ENCODE data around the gene LGI1. TPM values are rescaled to one million over a fixed set of nuclear protein-coding genes. Genes with fewer than 3 reads are reported as not detected.
A peak's percentile ranks its signal among the peaks of the same experiment; 100 is the strongest.

Gene LGI1
- total RNA-seq, 1 experiment from 2014 or later, result 0.12 TPM

- no peak for DNase-seq (ENCODE audit: low read depth)
Observed at GRCh38 chr10:93755443-93756116, 2.2 kb upstream of the LGI1 start.

DNA sequence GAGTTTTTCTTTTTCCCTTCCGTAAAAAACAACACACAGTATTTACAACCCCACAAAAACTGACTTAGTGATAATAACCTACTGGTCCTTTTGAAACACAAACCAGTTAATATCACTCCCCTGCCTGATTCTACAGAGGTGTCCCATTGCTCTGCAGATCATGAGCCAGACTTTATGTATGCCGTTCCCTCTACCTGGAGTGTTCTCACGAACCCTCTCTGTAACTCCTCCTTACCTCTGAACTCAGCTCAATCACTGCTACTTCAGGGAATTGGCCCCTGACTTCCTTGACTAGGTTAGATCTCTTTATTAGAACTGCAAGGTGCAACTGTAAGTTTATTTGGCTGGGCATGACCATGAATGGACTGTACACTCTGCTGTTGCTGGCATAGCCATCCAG lies 1.6 kb upstream of the LGI1 start:
- DNase-seq (ENCODE audit: low read depth), result no peak

DNA sequence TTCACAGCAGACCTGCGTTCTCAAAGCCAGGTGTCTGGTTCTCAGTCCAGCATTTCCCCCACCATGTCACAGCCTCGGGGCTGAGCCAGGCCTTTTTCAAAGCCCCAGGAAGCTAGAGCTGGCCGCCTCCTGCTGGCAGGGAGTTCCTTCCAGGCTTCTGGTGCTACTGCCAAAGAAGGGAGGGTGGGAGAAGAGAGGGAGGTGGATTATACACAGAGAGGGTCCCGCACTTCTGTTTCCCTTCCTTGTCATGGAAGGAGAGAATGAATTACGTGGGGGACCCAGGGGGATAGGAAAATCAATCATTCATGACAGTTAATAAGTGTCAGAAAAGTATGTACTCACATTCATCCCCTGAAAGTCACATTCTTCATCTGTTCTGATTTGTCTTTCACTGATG lies 600 bp upstream of the LGI1 start:
- DNase-seq (ENCODE audit: low read depth), result no peak

GRCh38 chr10:93758508-93758885 lies 761 bp downstream of the LGI1 start:
- no peak for DNase-seq (ENCODE audit: low read depth)

DNA sequence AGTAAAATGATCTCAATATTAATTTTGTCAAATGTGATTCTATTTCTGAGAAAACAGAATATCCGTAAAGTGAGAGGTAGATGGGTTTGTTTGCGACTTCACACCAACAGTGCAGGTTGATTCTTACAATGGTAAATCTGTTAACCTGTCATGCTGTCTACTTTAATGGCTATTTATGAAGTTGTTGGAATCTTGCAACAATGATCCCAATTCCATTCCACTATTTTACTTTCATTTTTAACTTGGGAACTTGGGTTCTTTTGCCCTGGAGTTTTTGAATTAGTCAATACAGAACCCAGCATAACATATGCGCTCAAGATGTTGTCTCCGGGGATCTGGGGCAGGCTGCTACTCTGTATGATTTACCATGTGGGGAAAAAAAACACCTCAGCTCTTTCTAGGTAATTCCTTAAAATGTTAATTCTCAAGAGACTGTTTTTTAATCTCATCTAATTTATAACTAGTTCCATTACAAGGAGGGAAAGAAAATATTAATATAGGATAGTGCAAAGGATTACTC lies 1.2 kb downstream of the LGI1 start:
- DNase-seq (ENCODE audit: low read depth), result no peak

- DNase-seq (ENCODE audit: low read depth), result no peak
Observed at GRCh38 chr10:93760490-93760889, 2.8 kb downstream of the LGI1 start.

- no peak for DNase-seq (ENCODE audit: low read depth)
Observed at GRCh38 chr10:93762979-93763391, 5.2 kb downstream of the LGI1 start.

DNA sequence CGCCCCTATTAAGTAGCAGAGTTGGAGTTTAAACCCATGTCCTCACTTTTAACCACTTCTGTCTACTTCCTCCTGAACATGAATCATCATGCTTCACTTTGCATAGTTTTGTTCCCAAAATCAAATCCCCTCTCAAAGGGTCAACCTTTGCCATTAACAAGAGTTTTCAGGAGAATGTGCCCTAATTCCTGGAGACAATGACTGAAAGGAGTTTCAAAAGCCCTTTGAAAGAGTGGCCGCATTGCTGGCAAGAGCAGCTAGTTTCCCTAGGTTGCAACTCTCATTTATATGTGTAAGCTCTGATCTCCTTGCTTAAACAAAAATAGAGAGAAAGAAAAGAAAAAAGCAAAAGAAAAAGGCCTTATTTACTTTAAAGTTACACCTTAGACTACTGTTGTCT lies 9.2 kb downstream of the LGI1 start:
- DNase-seq (ENCODE audit: low read depth), result no peak

GRCh38 chr10:93767724-93768399 lies 10.1 kb downstream of the LGI1 start:
- DNase-seq (ENCODE audit: low read depth), result no peak

- DNase-seq (ENCODE audit: low read depth), result no peak
Observed at GRCh38 chr10:93768892-93769291, 11.2 kb downstream of the LGI1 start.

DNA sequence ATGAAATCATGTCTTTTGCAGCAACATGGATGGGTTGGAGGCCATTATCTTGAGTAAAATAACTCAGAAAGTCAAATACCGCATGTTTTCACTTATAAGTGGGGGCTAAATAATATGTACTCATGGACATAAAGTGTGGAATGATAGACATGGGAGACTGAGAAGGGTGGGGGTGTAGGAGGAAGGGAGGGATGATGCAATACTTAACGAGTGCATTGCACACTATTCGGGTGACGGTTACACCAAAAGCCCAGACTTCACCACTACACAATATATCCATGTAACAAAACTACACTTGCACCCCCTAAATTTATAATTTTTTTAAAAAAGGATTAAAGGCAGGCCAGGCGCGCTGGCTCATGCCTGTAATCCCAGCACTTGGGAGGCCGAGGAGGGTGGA lies 13.6 kb downstream of the LGI1 start:
- no peak for DNase-seq (ENCODE audit: low read depth)

DNA sequence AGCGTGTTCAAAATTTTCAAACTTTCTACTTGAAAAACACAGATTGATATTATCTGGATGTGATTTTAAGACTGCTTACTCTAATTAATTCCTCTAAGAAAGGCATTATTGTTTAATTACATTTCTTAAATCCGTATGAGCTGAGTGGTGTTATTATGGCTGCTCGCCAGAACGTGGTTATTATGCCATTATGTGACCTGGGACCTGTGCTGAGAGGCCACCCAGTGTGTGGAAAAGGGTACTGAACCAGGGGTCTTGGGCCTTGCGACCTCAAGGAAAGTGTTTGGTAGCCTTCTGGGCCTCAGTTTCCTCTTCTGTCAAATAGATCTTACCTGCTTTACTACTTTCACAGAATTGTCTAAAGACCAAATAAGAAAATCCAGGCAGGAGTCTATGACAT lies 15.4 kb downstream of the LGI1 start:
- DNase-seq (ENCODE audit: low read depth), result no peak

DNA sequence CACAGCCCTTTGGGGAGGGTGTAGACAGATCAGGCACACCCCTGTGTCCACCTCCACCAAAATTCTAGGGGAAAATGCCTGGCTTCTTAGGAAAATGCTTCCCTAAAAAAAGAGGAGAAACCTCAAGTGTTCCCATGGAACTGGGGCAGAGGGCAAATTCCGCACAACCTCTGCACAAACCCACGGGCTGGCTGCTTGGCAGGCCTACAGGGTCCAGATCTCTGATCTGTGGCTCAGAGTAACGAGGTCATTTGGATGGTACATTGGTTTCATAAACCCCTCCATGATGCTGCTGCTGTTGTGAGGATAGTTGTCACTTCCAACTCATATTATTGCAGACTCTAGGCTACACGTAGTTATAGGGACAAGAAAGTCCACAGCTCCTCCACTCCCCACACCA lies 16.0 kb downstream of the LGI1 start:
- DNase-seq (ENCODE audit: low read depth), result no peak

DNA sequence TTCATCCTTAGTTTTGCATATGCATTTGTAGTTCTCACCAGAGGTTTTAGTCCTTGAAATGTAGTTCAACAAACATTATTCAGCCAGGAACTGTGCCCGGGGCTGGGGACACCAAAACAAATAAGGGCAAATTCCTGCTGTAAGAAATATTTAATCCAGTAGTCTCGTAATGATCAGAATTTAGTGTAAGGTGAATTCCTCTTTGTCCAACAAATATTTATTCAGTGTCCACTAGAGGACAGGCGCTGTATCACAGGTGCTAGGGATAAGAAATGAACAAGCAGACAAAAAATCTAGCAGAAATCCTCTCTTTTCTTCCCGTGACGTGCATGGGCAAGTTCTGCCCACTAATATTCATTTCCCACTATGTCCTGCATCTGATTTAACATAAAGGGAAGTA lies 17.6 kb downstream of the LGI1 start:
- no peak for DNase-seq (ENCODE audit: low read depth)

- DNase-seq (ENCODE audit: low read depth), result no peak
Observed at GRCh38 chr10:93777092-93777491, 19.4 kb downstream of the LGI1 start.

DNA sequence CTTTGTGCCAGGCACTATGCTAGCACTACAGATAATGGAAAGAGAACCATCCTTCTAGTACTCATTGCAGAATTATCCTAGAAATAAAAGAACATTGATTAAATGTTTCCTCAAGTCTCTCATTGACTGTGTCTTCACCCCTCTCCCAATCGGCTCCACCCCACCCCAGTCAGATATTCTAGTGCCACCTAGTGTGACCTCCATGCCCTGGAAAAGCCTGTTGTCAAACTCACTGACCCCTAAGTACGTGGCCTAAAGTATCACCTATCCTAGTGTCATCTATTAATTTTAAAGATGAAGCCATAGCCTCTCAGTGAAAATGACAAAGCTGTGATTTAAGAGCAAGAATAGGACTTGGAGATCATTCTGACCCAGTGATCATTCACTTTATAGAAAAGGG lies 26.3 kb downstream of the LGI1 start:
- no peak for DNase-seq (ENCODE audit: low read depth)

DNA sequence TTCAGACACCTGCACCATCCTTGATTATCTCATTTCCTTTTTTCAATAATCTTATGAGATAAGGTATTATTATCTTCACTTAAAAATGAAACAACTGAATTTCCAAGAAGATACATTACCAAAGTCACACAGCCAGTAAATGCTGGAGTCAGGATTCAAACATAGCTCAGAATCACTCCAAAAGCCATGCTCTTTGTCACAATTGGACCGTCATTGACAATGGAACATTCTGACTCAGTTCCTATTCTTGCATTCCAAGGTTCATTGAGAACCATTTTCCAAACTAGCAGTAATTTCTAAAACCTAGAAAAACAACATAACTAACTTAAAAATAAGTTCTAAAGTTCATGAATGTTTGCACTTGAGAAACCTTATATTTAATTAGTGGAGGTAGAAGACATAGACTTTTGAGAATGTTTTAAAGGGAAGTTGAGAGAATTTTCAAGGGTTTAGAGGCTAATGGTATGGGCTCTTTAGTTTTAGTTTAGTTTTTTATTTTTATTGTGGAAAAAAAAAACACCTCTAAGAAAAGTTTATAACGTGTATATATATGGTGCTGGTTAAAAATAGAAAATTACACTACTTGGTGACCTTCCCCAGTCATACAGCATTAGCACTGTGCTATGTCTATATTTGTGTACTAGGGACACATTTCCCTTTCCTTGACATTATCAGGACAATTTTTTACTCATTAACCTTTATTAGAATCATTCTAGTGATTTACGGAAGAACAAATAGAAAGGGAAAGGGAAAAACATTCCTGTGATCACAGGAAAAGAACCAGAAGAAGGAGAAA lies 30.9 kb downstream of the LGI1 start:
- DNase-seq (ENCODE audit: low read depth), result no peak

DNA sequence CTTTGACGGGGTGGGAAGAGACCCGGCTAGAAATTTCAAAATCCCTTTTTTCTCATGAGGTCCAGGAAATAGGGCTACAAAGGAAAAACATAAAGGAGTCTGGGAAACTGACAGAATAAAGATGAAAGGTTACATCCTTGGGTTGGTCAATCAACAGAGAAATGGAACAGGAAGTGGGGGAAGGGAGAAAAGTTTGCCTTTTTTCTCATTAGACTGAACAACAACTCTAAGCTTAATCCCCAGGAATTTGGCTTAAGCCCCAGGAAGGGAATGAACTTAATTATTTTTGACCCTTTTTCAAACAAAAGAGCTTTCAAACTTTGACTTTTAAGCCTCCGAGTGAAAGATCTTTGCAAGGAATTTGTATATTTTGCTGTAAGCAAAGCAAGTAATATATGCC lies 32.7 kb downstream of the LGI1 start:
- DNase-seq (ENCODE audit: low read depth), result no peak

DNA sequence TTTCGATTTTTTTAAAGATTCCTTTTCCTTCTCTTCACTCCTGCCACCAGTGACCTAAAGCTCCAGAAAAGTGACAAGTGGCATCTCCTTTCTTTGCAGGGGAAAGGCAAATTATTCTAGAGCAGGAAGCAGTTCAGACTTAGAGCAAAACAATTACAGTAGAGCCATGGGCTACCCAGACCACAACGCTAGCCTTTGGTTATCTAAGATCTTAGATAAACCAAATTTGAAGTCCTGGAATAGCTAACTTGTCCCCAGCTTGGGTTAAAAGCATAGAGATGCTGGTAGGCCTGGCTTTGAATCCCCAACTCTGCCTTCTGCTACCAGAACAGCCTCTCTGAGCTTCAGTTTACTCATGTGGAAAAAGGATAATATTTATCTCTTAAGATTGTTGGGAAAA lies 38.4 kb downstream of the LGI1 start:
- DNase-seq (ENCODE audit: low read depth), result no peak

GRCh38 chr10:93797825-93798224 lies 40.1 kb downstream of the LGI1 start:
- no peak for DNase-seq (ENCODE audit: low read depth)

DNA sequence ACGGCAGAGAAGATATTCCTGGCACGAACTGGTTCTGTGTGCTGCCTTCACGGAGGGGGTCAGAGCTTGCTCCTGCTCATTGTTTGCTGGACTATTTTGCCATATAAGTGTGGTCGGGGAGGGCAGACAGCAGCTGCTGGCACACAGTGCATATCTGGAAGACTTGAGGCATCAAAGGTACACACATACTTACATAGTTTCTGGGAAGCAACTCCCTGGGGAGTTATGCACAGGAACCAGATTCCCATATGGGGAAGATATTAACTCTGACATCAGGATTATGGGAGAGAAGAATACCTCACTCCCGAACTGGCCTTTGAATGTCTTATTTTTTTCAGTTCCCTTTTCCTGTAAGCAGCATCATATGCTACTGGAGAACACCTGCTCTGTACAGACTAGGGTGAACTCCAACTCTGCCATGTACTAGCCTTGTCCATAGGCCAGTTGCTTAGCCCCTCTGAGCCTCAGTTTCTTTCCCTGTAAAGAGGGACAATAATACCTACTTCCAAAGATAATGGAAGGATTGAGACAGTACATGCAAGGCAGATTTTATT lies 41.5 kb downstream of the LGI1 start:
- DNase-seq (ENCODE audit: low read depth), result no peak

DNA sequence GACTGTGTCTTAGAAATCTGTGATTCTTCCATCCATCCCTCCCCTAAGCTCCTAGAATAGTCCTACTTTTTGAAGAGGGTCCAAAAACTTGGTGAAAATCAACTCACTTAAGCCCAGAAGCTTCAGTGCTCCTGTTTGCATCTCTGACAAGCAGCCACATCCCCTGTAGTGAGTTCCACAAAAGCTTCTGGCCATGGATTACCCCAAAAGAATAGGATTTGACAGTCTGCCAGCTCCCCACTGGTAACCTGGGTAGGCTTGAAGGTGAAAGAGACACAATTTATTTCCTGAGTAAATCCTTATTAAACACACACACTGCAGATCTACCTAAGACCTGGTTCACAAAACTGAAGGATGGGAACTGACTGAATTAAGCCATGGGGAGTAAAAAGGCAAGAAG lies 46.5 kb downstream of the LGI1 start:
- no peak for DNase-seq (ENCODE audit: low read depth)

GRCh38 chr10:93806903-93807302 lies 49.2 kb downstream of the LGI1 start:
- DNase-seq (ENCODE audit: low read depth), result peak; percentile 29

All from RPMI7951 (cell line).